IMR-90 (cell line): ENCODE results near the gene KRTAP10-11. TPM values are rescaled to one million over a fixed set of nuclear protein-coding genes. Genes with fewer than 3 reads are reported as not detected.

Source experiments
- ATAC-seq: fragments of 200-7000 bp; cut with Tn5 transposase; 2 replicates; pipeline ENCODE4 v1.9.1; 2020; ENCODE audit warnings: low read depth, mild to moderate bottlenecking, moderate library complexity
- BruUV-seq: library from RNA; stranded (reverse); fragments of 400-500 nt; replicated peaks from 2 replicates; lab custom pipeline; 2021; lab: Mats Ljungman, UMichigan
- CTCF ChIA-PET: fragments of 300-600 bp; formaldehyde crosslinking; extraction: SDS; loops from one replicate; lab custom pipeline; 2021; ENCODE audit warnings: antibody characterized with exemption; lab: Yijun Ruan, JAX
- POLR2A ChIA-PET: fragments of 300-600 bp; sonication (Branson Sonifier 250); formaldehyde crosslinking; loops from one replicate; lab custom pipeline; 2022; ENCODE audit warnings: antibody characterized with exemption; ENCODE audit not compliant: unreplicated experiment; lab: Charles Lee
- DNase-seq: peaks from one replicate; pipeline ENCODE4 v3.0.0; 2013
- H2AFZ ChIP-seq: replicated peaks from 2 replicates; pipeline ENCODE3; 2013; ENCODE audit warnings: low read length, mild to moderate bottlenecking; ENCODE audit not compliant: poor library complexity
- H2AK5ac ChIP-seq: 2 replicates; pipeline ENCODE4 v1.6.1; 2013; ENCODE audit warnings: low read depth, low read length, inconsistent platforms
- H2AK9ac ChIP-seq: replicated peaks from 2 replicates; pipeline ENCODE3; 2013; ENCODE audit warnings: mild to moderate bottlenecking, low read depth, low read length, moderate library complexity; ENCODE audit not compliant: poor library complexity
- H2BK120ac ChIP-seq: 2 replicates; pipeline ENCODE4 v1.6.1; 2013; ENCODE audit warnings: low read depth, low read length, inconsistent platforms
- H2BK15ac ChIP-seq: 3 replicates; pipeline ENCODE4 v1.6.1; 2013; ENCODE audit warnings: low read depth, low read length, inconsistent platforms
- H2BK20ac ChIP-seq: 2 replicates; pipeline ENCODE4 v1.6.1; 2013; ENCODE audit warnings: low read depth, mild to moderate bottlenecking, inconsistent platforms, low read length, moderate library complexity
- H2BK5ac ChIP-seq: 2 replicates; pipeline ENCODE4 v1.6.1; 2013; ENCODE audit warnings: mild to moderate bottlenecking, low read depth, low read length, inconsistent platforms; ENCODE audit not compliant: poor library complexity, severe bottlenecking
- H3K14ac ChIP-seq: replicated peaks from 2 replicates; pipeline ENCODE4 v1.6.1; 2013; ENCODE audit warnings: low read depth, low read length, inconsistent platforms
- H3K18ac ChIP-seq: 2 replicates; pipeline ENCODE4 v1.6.1; 2013; ENCODE audit warnings: low read depth, low read length, control low read depth
- H3K23ac ChIP-seq: 2 replicates; pipeline ENCODE4 v1.6.1; 2013; ENCODE audit warnings: low read depth, low read length, inconsistent platforms
- H3K27ac ChIP-seq: 2 replicates; pipeline ENCODE4 v1.5.1; 2013; ENCODE audit warnings: mild to moderate bottlenecking, control low read depth, low read length; ENCODE audit not compliant: insufficient read depth
- H3K27me3 ChIP-seq: 2 replicates; pipeline ENCODE4 v1.6.1; 2013; ENCODE audit warnings: low read length; ENCODE audit not compliant: control insufficient read depth, insufficient read depth
- H3K36me3 ChIP-seq: 2 replicates; pipeline ENCODE4 v1.6.1; 2013; ENCODE audit warnings: low read length, mixed read lengths; ENCODE audit not compliant: control insufficient read depth, insufficient read depth
- H3K4ac ChIP-seq: 2 replicates; pipeline ENCODE4 v1.6.1; 2013; ENCODE audit warnings: low read depth, low read length, inconsistent platforms
- H3K4me1 ChIP-seq: 2 replicates; pipeline ENCODE4 v1.6.1; 2013; ENCODE audit warnings: low read length, mixed read lengths; ENCODE audit not compliant: control insufficient read depth, insufficient read depth
- H3K4me2 ChIP-seq: 2 replicates; pipeline ENCODE4 v1.6.1; 2013; ENCODE audit warnings: low read depth, mild to moderate bottlenecking, control low read depth, low read length, moderate library complexity
- H3K4me3 ChIP-seq: 2 replicates; pipeline ENCODE4 v1.5.1; 2013; ENCODE audit warnings: low read depth, mild to moderate bottlenecking, control low read depth, low read length, moderate library complexity; ENCODE audit not compliant: insufficient read depth
- H3K56ac ChIP-seq: 2 replicates; pipeline ENCODE4 v1.6.1; 2013; ENCODE audit warnings: low read length, inconsistent platforms; ENCODE audit not compliant: insufficient read depth; ENCODE audit errors: extremely low read depth
- H3K79me1 ChIP-seq, 2 experiments: 2 replicates each; pipeline ENCODE4 v1.6.1; 2013; ENCODE audit warnings: low read length in 2 of 2, inconsistent platforms in 1 of 2, low read depth in 1 of 2
- H3K9ac ChIP-seq: 2 replicates; pipeline ENCODE4 v1.6.1; 2013; ENCODE audit warnings: low read depth, low read length, control low read depth
- H3K9me1 ChIP-seq: 2 replicates; pipeline ENCODE4 v1.6.1; 2013; ENCODE audit warnings: low read length, inconsistent platforms; ENCODE audit not compliant: insufficient read depth
- H3K9me3 ChIP-seq: 2 replicates; pipeline ENCODE4 v1.6.1; 2013; ENCODE audit warnings: low read length; ENCODE audit not compliant: control insufficient read depth, insufficient read depth
- H4K20me1 ChIP-seq: 2 replicates; pipeline ENCODE4 v1.6.1; 2013; ENCODE audit warnings: low read length, inconsistent platforms; ENCODE audit not compliant: insufficient read depth
- H4K5ac ChIP-seq: 2 replicates; pipeline ENCODE4 v1.6.1; 2013; ENCODE audit warnings: mild to moderate bottlenecking, low read depth, low read length, control low read depth
- H4K8ac ChIP-seq, 2 experiments: 2 replicates each; pipeline ENCODE4 v1.6.1; 2013; ENCODE audit warnings: low read depth in 2 of 2, low read length in 2 of 2, control low read depth in 1 of 2, inconsistent platforms in 1 of 2
- H4K91ac ChIP-seq: 2 replicates; pipeline ENCODE4 v1.6.1; 2013; ENCODE audit warnings: low read depth, low read length, inconsistent platforms; ENCODE audit not compliant: insufficient read depth
- CEBPB ChIP-seq: IDR thresholded peaks from 2 replicates; pipeline ENCODE4 v1.6.1; 2012; ENCODE audit warnings: low read depth, low read length, improper control_type of control experiment
- CHD1 ChIP-seq: IDR thresholded peaks from 2 replicates; pipeline ENCODE4 v1.6.1; 2012; ENCODE audit warnings: low read depth, low read length, improper control_type of control experiment
- CTCF ChIP-seq: conservative IDR thresholded peaks from 2 replicates; pipeline ENCODE4 v1.5.1; 2012; ENCODE audit warnings: mild to moderate bottlenecking, low read depth, low read length, improper control_type of control experiment
- ELK1 ChIP-seq: fragments of 150-350 bp; IDR thresholded peaks from 2 replicates; pipeline ENCODE4 v1.6.1; 2016; ENCODE audit warnings: low read depth, mild to moderate bottlenecking, low read length, moderate library complexity, borderline replicate concordance
- FOS ChIP-seq: fragments of 150-350 bp; IDR thresholded peaks from 2 replicates; pipeline ENCODE4 v1.6.1; 2016; ENCODE audit warnings: low read depth, low read length
- MAFK ChIP-seq: IDR thresholded peaks from 2 replicates; pipeline ENCODE4 v1.6.1; 2012; ENCODE audit warnings: low read depth, low read length, improper control_type of control experiment
- MAZ ChIP-seq: IDR thresholded peaks from 2 replicates; pipeline ENCODE4 v1.6.1; 2012; ENCODE audit warnings: low read depth, mild to moderate bottlenecking, low read length, improper control_type of control experiment, moderate library complexity, borderline replicate concordance
- MXI1 ChIP-seq: IDR thresholded peaks from 2 replicates; pipeline ENCODE4 v1.6.1; 2012; ENCODE audit warnings: low read depth, mild to moderate bottlenecking, low read length, moderate library complexity, borderline replicate concordance
- NFE2L2 ChIP-seq: fragments of 150-350 bp; IDR thresholded peaks from 2 replicates; pipeline ENCODE4 v1.6.1; 2016; ENCODE audit warnings: low read depth, mild to moderate bottlenecking, low read length
- POLR2A ChIP-seq: IDR thresholded peaks from 2 replicates; pipeline ENCODE4 v1.6.1; 2012; ENCODE audit warnings: mild to moderate bottlenecking, low read depth, low read length
- RAD21 ChIP-seq: IDR thresholded peaks from 2 replicates; pipeline ENCODE4 v1.6.1; 2012; ENCODE audit warnings: low read length, improper control_type of control experiment
- RCOR1 ChIP-seq: IDR thresholded peaks from 2 replicates; pipeline ENCODE4 v1.6.1; 2012; ENCODE audit warnings: mild to moderate bottlenecking, low read length, improper control_type of control experiment; ENCODE audit not compliant: insufficient replicate concordance
- RFX5 ChIP-seq: IDR thresholded peaks from 2 replicates; pipeline ENCODE4 v1.8.0; 2012; ENCODE audit warnings: low read depth, mild to moderate bottlenecking, low read length, moderate library complexity
- SMC3 ChIP-seq: fragments of 150-350 bp; IDR thresholded peaks from 2 replicates; pipeline ENCODE4 v1.6.1; 2016; ENCODE audit warnings: low read depth, mild to moderate bottlenecking, antibody characterized with exemption, low read length, moderate library complexity
- USF2 ChIP-seq: fragments of 150-350 bp; IDR thresholded peaks from 2 replicates; pipeline ENCODE4 v1.6.1; 2017; ENCODE audit warnings: mild to moderate bottlenecking, antibody characterized with exemption, low read length, low read depth
- WGBS, 2 experiments: methylation state at CpG; one replicate each; pipeline versions ENCODE4 v1.1.5 to v1.1.7; 2013; ENCODE audit warnings: missing lambda C conversion rate in 2 of 2; ENCODE audit not compliant: insufficient read length in 1 of 2; ENCODE audit errors: extremely low coverage in 2 of 2; 5-methylcytosine and 5-hydroxymethylcytosine counted together
- dilution Hi-C: fragments of 300-500 bp; cut with HindIII; formaldehyde crosslinking; loops from one replicate; pipeline ENCODE4 v1.14.3; 2018; ENCODE audit warnings: low sequenced_read_pairs; ENCODE audit not compliant: unreplicated experiment
- in situ Hi-C: fragments of 300-500 bp; cut with MboI; formaldehyde crosslinking; loops from 3 replicates; pipeline ENCODE4 v1.14.3; 2019; ENCODE audit warnings: low sequenced_read_pairs, inconsistent platforms, mixed read lengths
- intact Hi-C: fragments of 100-400 bp; cut with micrococcal nuclease; formaldehyde crosslinking; loops from 2 replicates; pipeline ENCODE4 v1.10.0; 2022
- polyA plus RNA-seq, 3 experiments: library from polyadenylated mRNA; depleted of rRNA; stranded (reverse); fragments of >200 nt; gene quantifications; 2 replicates each; pipeline ENCODE4 v1.2.3, GENCODE V29; 2012; ENCODE audit warnings: low replicate concordance in 1 of 3
- total RNA-seq: library from RNA; depleted of rRNA; stranded (reverse); fragments of >200 nt; gene quantifications from 2 replicates; pipeline ENCODE4 v1.2.3, GENCODE V29; 2012

Gene KRTAP10-11
- total and polyA plus RNA-seq, 2 of the 4 experiments (the other 2 are of a cell fraction), result not detected

GRCh38 chr21:44687671-44688070, 41.5 kb downstream of the KRTAP10-11 start:
- Histone ChIP-seq H2BK5ac (no peak overlapping the region), H3K18ac (no peak overlapping the region), H3K4me1 (no peaks in the 10 kb centered on the region), H4K8ac (no peak overlapping the region), H4K5ac (no peak overlapping the region), H4K91ac (no peak overlapping the region), H2BK20ac (no peak overlapping the region), H3K14ac (no peak overlapping the region), H2AK9ac (no peak overlapping the region), H2AFZ (no peak overlapping the region), H3K4me3 (no peak overlapping the region), H2BK120ac (no peak overlapping the region), H4K20me1 (no peaks in the 10 kb centered on the region), H3K9me3 (no peaks in the 10 kb centered on the region), H3K4me2 (no peak overlapping the region), H3K36me3 (no peaks in the 10 kb centered on the region), H3K4ac (no peak overlapping the region), H3K9ac (no peak overlapping the region), H3K56ac (no peak overlapping the region), H2BK15ac (no peak overlapping the region), H3K27me3 (peaks cover 31% of the 10 kb centered on the region), H3K9me1 (no peaks in the 10 kb centered on the region), H3K79me1 (no peaks in the 10 kb centered on the region), H3K27ac (no peak overlapping the region), H3K23ac (no peak overlapping the region), H2AK5ac (no peak overlapping the region)
- no peak for TF ChIP-seq ELK1
- TF ChIP-seq RAD21, result no peak
- TF ChIP-seq CTCF, result no peak
- TF ChIP-seq RFX5, result no peak
- no peak for TF ChIP-seq RCOR1
- TF ChIP-seq NFE2L2, result no peak
- no peak for TF ChIP-seq USF2
- TF ChIP-seq MAZ, result no peak
- no peak for TF ChIP-seq MAFK
- TF ChIP-seq FOS, result no peak
- no peak for TF ChIP-seq CHD1
- TF ChIP-seq SMC3, result no peak
- TF ChIP-seq POLR2A, result no peak
- TF ChIP-seq CEBPB, result no peak
- no peak for TF ChIP-seq MXI1
- 20% methylated on average over 1 of the region's 11 CpGs; no CpG with 5 or more reads in 1 of the 2 experiments for WGBS, 2 experiments
- in situ Hi-C loops, result no loop called here
- ChIA-PET POLR2A (no interaction called here), CTCF (no interaction called here)
- ATAC-seq, result no peak
- BruUV-seq, result no TSS peak
- dilution Hi-C loops, result no loop called here
- intact Hi-C loops, result no loop called here
- no peak for DNase-seq
